ENCODE data around the gene DENND1C. TPM values are rescaled to one million over a fixed set of nuclear protein-coding genes. Genes with fewer than 3 reads are reported as not detected.

DENND1C gene
- total and polyA plus RNA-seq, 2 of the 8 experiments (the other 6 are each of a cell fraction or from before 2014, with no cell fraction given) = 3.6 to 4.0 TPM

DNA sequence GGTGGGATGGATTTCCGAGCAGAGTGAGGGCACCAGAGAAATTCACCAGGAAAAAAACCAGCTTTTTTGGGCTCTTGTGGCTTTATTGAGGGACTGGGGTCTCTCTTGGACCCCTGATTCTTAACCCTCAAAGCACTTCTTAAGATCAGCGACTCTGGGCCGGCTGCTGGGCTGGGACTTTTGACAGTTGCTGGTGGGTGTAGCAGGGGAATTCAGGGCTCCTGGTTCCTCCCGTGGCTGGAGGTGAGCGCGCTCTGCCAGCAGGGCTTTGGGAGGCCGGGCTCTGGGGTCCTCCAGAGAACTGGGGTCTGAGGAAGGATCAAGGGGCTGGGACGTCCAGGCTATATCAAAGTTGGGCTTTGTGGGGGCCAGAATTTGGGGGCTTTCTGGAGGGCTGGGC, 14.2 kb downstream of the DENND1C start (continued):
- TF ChIP-seq CTBP2 (IDR thresholded peaks at IDR 0.05; ENCODE audit: borderline replicate concordance, insufficient read depth, insufficient read length, low read length) = no peak
- TF ChIP-seq BACH1 (IDR thresholded peaks at IDR 0.05; ENCODE audit: low read length) = no peak
- no peak for TF ChIP-seq SP4 (IDR thresholded peaks at IDR 0.05; ENCODE audit: low read length)
- no peak for TF ChIP-seq HDAC2 (IDR thresholded peaks at IDR 0.05; ENCODE audit: borderline replicate concordance in 1 of 2, low read depth in 2 of 2, low read length in 2 of 2)
- TF ChIP-seq YY1 (IDR thresholded peaks at IDR 0.05; ENCODE audit: low read depth, low read length) = no peak
